WTC11 (cell line): ENCODE measurements around the gene GSN. TPM values are rescaled to one million over a fixed set of nuclear protein-coding genes. Genes with fewer than 3 reads are reported as not detected.

Experiments
- ATAC-seq: fragments of 200-7000 bp; cut with Tn5 transposase; 2 replicates; pipeline ENCODE4 v1.10.0; 2021; ENCODE audit warnings: mild to moderate bottlenecking, moderate library complexity
- CTCF ChIA-PET: fragments of 300-600 bp; sonication (Branson Sonifier 250); formaldehyde crosslinking; loops from one replicate; lab custom pipeline; 2021; ENCODE audit warnings: antibody characterized with exemption; lab: Charles Lee
- POLR2A ChIA-PET: fragments of 350-600 bp; sonication (Branson Sonifier 250); formaldehyde crosslinking; loops from one replicate; lab custom pipeline; 2021; ENCODE audit warnings: antibody characterized with exemption; lab: Charles Lee
- DNase-seq: peaks from one replicate; pipeline ENCODE4 v3.0.0; 2021; ENCODE audit warnings: low spot score
- H3K27ac Mint-ChIP-seq: 2 replicates; pipeline ENCODE4 v1.8.0; 2021; ENCODE audit warnings: mixed read lengths
- H3K27me3 Mint-ChIP-seq: 2 replicates; pipeline ENCODE4 v1.8.0; 2021; ENCODE audit warnings: low read depth, mild to moderate bottlenecking, moderate library complexity, mixed read lengths
- H3K36me3 Mint-ChIP-seq: 2 replicates; pipeline ENCODE4 v1.8.0; 2021; ENCODE audit warnings: mixed read lengths
- H3K4me1 Mint-ChIP-seq: 2 replicates; pipeline ENCODE4 v1.8.0; 2022; ENCODE audit warnings: mixed read lengths
- H3K4me3 Mint-ChIP-seq: 2 replicates; pipeline ENCODE4 v1.8.0; 2021; ENCODE audit warnings: mild to moderate bottlenecking, moderate library complexity, mixed read lengths
- H3K9me3 Mint-ChIP-seq: 2 replicates; pipeline ENCODE4 v1.8.0; 2021; ENCODE audit warnings: mixed read lengths
- CDX4 ChIP-seq: fragments of 250-450 bp; sonication (Bioruptor Pico); IDR thresholded peaks from 2 replicates; pipeline ENCODE4 v1.9.0; 2021; ENCODE audit warnings: moderate library complexity, mild to moderate bottlenecking, inconsistent platforms, borderline replicate concordance
- E2F4 ChIP-seq: sonication (generic); formaldehyde crosslinking; IDR thresholded peaks from 2 replicates; pipeline ENCODE4 v1.8.1; 2022; ENCODE audit warnings: low read depth, mild to moderate bottlenecking, moderate library complexity, missing genetic modification reagents, borderline replicate concordance
- ERG ChIP-seq: fragments of 250-450 bp; sonication (Bioruptor Pico); IDR thresholded peaks from 2 replicates; pipeline ENCODE4 v1.8.0; 2021; ENCODE audit warnings: mild to moderate bottlenecking
- FOXP4 ChIP-seq: sonication (generic); formaldehyde crosslinking; IDR thresholded peaks from 2 replicates; pipeline ENCODE4 v1.8.0; 2022; ENCODE audit warnings: mild to moderate bottlenecking, missing genetic modification reagents
- IRF1 ChIP-seq: sonication (generic); formaldehyde crosslinking; IDR thresholded peaks from 2 replicates; pipeline ENCODE4 v1.8.0; 2023; ENCODE audit warnings: missing genetic modification reagents
- KAT7 ChIP-seq: sonication (generic); formaldehyde crosslinking; IDR thresholded peaks from 2 replicates; pipeline ENCODE4 v1.8.1; 2023; ENCODE audit warnings: missing genetic modification reagents, mild to moderate bottlenecking, borderline replicate concordance
- NFE2L1 ChIP-seq: sonication (generic); formaldehyde crosslinking; IDR thresholded peaks from 2 replicates; pipeline ENCODE4 v1.8.1; 2023; ENCODE audit warnings: missing genetic modification reagents
- PRDM15 ChIP-seq: sonication (generic); formaldehyde crosslinking; IDR thresholded peaks from 2 replicates; pipeline ENCODE4 v1.8.0; 2022; ENCODE audit warnings: missing genetic modification reagents
- PREB ChIP-seq: sonication (generic); formaldehyde crosslinking; IDR thresholded peaks from 2 replicates; pipeline ENCODE4 v1.8.1; 2022; ENCODE audit warnings: mild to moderate bottlenecking, missing genetic modification reagents, moderate library complexity, borderline replicate concordance
- PRRX2 ChIP-seq: fragments of 250-450 bp; sonication (Bioruptor Pico); IDR thresholded peaks from 2 replicates; pipeline ENCODE4 v1.8.0; 2021; ENCODE audit warnings: mild to moderate bottlenecking
- RORB ChIP-seq: fragments of 250-450 bp; sonication (Bioruptor Pico); IDR thresholded peaks from 2 replicates; pipeline ENCODE4 v1.9.0; 2021; ENCODE audit warnings: mild to moderate bottlenecking
- SMAD3 ChIP-seq: sonication (generic); formaldehyde crosslinking; IDR thresholded peaks from 2 replicates; pipeline ENCODE4 v1.8.0; 2022; ENCODE audit warnings: missing genetic modification reagents, mild to moderate bottlenecking, borderline replicate concordance
- SMAD4 ChIP-seq: sonication (generic); formaldehyde crosslinking; IDR thresholded peaks from 2 replicates; pipeline ENCODE4 v1.8.0; 2022; ENCODE audit warnings: mild to moderate bottlenecking, missing genetic modification reagents
- USF1 ChIP-seq: sonication (generic); formaldehyde crosslinking; IDR thresholded peaks from 2 replicates; pipeline ENCODE4 v1.8.0; 2022; ENCODE audit warnings: mild to moderate bottlenecking, missing genetic modification reagents
- ZBTB21 ChIP-seq: sonication (generic); formaldehyde crosslinking; IDR thresholded peaks from 2 replicates; pipeline ENCODE4 v1.8.1; 2023; ENCODE audit warnings: mild to moderate bottlenecking, missing genetic modification reagents, borderline replicate concordance
- ZNF263 ChIP-seq: sonication (generic); formaldehyde crosslinking; IDR thresholded peaks from 2 replicates; pipeline ENCODE4 v1.8.1; 2022; ENCODE audit warnings: low read depth, mild to moderate bottlenecking, moderate library complexity, missing genetic modification reagents
- ZNF423 ChIP-seq: fragments of 250-450 bp; sonication (Bioruptor Pico); IDR thresholded peaks from 2 replicates; pipeline ENCODE4 v2.1.2; 2022; ENCODE audit warnings: mild to moderate bottlenecking, moderate library complexity
- ZSCAN18 ChIP-seq: fragments of 250-450 bp; sonication (Bioruptor Pico); IDR thresholded peaks from 2 replicates; pipeline ENCODE4 v2.1.2; 2022; ENCODE audit warnings: mild to moderate bottlenecking, moderate library complexity
- total RNA-seq: library from RNA; stranded (reverse); gene quantifications from 3 replicates; pipeline ENCODE4 v1.2.3, GENCODE V29; 2021

GSN gene
- total RNA-seq, 1 experiment from 2014 or later = 47.0 TPM

GRCh38 chr9:121302786-121303185 lies 34.8 kb downstream of the GSN start (continued):
- TF ChIP-seq ZNF423 (CRISPR knock-in tag) = no peak
- TF ChIP-seq PREB (CRISPR knock-in tag) = no peak
- TF ChIP-seq ERG (CRISPR knock-in tag) = no peak
- TF ChIP-seq ZSCAN18 (CRISPR knock-in tag) = no peak

- peaks cover 20% of the 10 kb centered on the region for H3K27me3 Mint-ChIP-seq
- H3K9me3 Mint-ChIP-seq = no peaks in the 10 kb centered on the region
- H3K4me1 Mint-ChIP-seq = peaks cover 11% of the 10 kb centered on the region
- H3K27ac Mint-ChIP-seq = no peak overlapping the region
- H3K4me3 Mint-ChIP-seq = no peak overlapping the region
- TF ChIP-seq IRF1 = no peak
- TF ChIP-seq ZSCAN18 (CRISPR knock-in tag) = no peak
- no peak for TF ChIP-seq SMAD3 (CRISPR knock-in tag)
- no peak for TF ChIP-seq USF1 (CRISPR knock-in tag)
- no peak for TF ChIP-seq E2F4
- no peak for TF ChIP-seq PRRX2 (CRISPR knock-in tag)
- no peak for TF ChIP-seq KAT7 (CRISPR knock-in tag)
- TF ChIP-seq RORB (CRISPR knock-in tag) = no peak
- TF ChIP-seq SMAD4 (CRISPR knock-in tag) = no peak
- no peak for TF ChIP-seq FOXP4 (CRISPR knock-in tag)
- TF ChIP-seq ZNF263 (CRISPR knock-in tag) = no peak
- no peak for TF ChIP-seq ZBTB21 (CRISPR knock-in tag)
- TF ChIP-seq PRDM15 = no peak
- TF ChIP-seq CDX4 (CRISPR knock-in tag) = no peak
- no peak for TF ChIP-seq NFE2L1 (CRISPR knock-in tag)
- DNase-seq (no peak), ATAC-seq (no peak)
- ChIA-PET CTCF (interaction anchor here (0.9 to 1.2 kb wide), 2 partner anchors 16 kb away, joined by 3 to 5 read pairs; no protein-coding TSS in a partner anchor), POLR2A (no interaction called here)
- H3K36me3 Mint-ChIP-seq = no peaks in the 10 kb centered on the region
Measured at GRCh38 chr9:121303456-121304451, 35.8 kb downstream of the GSN start.
